T47D (cell line): Measurements from ENCODE around the gene CLRN3.
A peak's percentile ranks its signal among the peaks of the same experiment; 100 is the strongest.

Experiments
- DNase-seq, 2 experiments: peaks; one replicate each; pipeline versions ENCODE4 v3.0.0 to v3.0.0-alpha.2; 2011 to 2012; ENCODE audit warnings: low read depth in 1 of 2, low spot score in 1 of 2
- JUND ChIP-seq: IDR thresholded peaks from 2 replicates; pipeline ENCODE4 v1.6.1; 2012; ENCODE audit warnings: low read depth
- in situ Hi-C: cut with HindIII; loops from 2 replicates; pipeline ENCODE4 v1.10.0; 2016; ENCODE audit warnings: low sequenced_read_pairs, low pct_unique_long_range_greater_than_20kb

The CLRN3 gene

DNA sequence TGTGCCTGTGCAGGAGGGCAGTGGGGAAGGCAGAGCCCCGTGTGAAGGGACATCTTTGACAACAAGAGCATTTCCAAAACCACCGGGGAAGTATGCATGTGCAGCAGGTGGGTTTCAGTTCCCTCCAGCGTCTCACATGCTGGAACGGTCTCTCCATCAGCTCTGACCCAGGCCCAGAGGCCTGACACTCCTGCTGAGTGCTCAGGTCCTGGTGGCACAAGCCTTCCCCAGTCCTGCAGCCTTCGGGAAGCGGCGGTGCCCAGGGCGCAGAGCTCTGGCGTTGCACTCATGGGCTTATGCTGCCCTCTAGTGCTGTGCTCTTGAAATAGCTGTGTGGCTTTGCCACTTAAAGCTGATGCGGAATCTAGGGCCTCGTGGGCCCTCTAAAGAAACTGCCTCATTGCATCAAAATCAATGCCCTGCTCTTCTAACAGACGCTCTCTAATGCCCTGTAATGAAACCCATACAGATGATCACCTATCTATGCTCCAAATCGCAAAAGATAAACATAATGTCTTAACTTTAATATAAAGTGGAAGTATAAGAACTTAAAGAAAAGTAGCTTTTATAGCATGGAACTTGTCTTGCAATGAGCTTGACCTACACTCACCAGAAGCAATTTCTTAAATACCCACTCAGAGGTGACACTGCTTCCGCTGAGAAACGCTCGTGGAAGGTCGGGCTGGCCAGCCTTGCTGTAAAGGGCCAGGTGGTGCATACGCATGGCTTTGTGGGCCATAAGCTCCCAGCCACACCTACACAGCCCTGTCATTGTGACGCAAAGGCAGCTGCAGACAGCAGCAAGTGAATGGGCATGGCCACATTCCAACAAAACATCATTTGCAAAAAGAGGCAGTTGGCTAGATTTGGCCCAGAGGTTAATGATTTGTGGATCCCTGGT lies 38.6 kb downstream of the CLRN3 start:
- peak; percentile 73 to 76 for DNase-seq
- TF ChIP-seq JUND, result no peak
- in situ Hi-C loops, result no loop called here

DNA sequence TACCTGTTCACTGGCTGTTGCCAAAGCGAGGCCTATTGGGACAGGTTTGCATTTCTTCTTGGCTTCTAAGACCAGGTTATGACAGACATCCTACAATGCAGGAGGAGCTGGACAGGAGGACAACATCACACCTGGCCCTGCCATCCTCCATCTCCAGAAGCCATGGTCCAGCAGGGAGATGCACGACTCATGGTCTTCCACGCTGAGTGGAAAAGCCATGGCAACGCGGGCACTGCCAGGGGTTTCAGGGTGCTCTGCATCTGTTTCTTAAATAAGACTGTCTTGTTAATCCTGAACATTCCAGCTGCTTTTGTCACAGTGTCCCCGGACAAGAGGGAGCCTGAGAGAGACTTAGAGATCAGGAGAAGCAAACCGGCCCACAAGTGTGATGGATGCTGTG lies 40.3 kb downstream of the CLRN3 start:
- TF ChIP-seq JUND, result no peak
- DNase-seq, result no peak
- in situ Hi-C loops, result no loop called here

DNA sequence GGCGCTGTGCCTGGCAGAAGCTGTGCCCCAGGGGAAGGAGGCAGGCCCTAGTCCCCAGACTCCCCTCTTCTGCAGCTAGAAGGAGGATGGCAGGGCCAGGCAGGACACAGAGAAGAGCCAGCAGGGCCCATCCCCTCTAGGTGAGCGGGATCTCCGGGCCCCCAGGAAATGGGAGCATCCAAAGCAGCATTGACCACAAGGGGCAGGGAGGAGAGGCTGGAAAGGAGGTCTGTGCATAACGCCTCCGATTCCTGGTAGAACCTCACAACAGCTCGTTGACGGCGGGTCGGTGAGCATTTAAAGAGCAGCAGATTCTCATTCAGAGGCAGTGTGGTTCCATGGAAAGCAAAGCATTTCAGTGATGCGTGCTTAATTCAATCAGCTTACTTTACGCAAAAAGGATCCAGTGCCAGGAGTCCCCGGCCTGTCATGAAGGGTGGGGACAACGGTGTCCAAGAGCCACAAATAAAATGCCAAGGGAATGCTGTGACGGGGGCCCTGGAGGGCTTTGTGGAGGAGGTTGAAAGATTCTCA lies 41.0 kb downstream of the CLRN3 start:
- no peak for TF ChIP-seq JUND
- no peak for DNase-seq
- in situ Hi-C loops, result no loop called here

DNA sequence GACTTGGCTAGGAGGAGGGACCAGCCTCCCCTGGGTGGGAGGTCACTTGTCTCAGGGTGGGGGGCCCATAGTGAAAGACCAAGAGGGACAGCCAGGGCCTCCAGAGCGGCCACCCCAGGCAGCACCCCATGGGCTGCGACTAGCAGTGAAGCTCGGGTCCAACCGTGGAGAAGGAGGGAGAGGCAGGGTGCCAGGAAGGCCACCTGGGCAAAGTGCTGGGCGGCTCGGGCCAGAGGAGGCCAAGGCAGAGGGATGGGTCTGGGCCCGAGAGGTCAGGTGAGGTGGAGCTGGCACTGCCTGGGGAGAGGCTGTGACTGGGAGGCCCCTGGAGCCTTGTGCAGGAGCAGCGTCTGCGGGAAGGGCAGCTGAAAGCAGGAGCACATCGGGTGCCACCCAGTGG lies 41.8 kb downstream of the CLRN3 start:
- TF ChIP-seq JUND, result no peak
- DNase-seq, result no peak
- in situ Hi-C loops, result no loop called here

DNA sequence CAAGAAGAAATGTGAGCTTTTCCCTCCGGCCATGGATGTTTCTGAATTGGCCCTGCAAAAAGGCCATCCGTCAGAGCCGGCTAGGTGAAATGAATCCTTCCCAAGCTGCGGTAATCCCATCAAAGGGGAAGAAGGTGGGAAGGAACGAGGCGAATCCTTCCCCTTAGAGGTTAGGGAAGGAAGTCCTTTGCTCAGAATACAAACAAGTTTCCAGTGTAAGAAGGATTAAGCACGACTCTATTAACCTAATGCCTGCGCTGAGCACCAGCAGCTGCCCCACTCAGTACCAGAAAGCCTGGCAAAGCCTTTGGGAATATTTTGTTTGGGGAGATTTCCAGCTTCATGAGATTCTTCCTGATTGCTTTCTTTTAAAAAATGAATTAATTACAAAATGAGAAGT lies 42.8 kb downstream of the CLRN3 start:
- no peak for TF ChIP-seq JUND
- in situ Hi-C loops, result no loop called here
- DNase-seq, result no peak

DNA sequence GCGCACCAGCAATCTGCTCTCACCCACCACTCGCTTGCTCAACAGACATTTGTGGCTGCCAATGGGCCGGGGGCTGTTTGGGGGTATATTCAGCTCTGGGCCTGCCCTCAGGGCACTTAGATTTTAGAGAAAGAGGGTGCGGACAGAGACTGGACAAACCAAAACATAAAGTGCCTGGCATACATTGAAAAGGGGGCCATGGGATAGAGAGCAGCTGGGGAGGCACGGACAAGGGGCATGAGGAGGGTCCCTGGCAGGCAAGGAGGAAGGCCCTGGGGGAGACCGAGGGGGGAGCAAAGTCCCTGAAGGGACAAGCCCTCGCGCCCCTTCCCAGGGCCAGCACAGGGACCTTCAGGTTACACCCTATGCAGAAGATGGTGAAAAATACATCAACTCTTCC lies 43.5 kb downstream of the CLRN3 start:
- no peak for TF ChIP-seq JUND
- in situ Hi-C loops, result no loop called here
- no peak for DNase-seq

DNA sequence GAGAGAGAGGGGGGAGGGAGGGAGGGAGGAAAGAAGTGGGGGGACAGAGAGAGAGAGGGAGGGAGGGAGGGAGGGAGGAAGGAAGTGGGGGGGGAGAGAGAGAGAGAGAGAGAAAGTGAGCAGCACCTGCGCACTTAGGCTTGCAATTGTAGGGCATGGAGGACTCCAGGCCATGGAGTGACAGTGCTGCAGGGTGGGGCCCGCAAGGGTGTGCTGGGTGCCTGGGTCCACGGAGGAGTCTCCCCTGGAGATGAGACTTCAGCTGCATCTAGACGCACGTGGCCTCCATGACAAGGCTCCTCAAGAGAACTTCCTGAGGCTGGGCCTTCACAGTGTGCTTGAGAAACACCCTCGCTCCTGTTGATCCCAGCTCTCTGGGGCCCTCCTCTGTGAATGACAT lies 44.5 kb downstream of the CLRN3 start:
- in situ Hi-C loops, result no loop called here
- TF ChIP-seq JUND, result no peak
- DNase-seq, result no peak

DNA sequence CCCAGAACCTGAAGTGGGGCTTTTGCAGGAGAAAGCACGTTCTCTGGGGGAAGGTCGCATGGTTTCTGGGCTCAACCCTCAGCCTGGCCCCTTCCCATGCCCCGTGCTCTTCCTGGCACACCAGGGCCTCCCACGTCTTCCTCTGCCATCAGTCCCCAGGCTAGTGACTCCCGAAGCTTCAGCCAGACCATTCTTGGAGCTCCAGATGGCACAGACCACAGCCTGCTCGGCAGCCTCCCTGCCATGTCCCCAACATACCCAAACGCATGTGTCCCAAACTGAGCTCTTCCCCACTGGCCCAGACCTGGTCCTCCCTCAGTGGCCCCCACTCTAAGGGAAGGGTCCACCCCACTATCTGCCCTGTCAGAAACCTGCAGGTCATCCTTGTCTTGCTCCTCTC lies 47.0 kb downstream of the CLRN3 start:
- TF ChIP-seq JUND, result no peak
- DNase-seq, result no peak
- in situ Hi-C loops, result no loop called here

DNA sequence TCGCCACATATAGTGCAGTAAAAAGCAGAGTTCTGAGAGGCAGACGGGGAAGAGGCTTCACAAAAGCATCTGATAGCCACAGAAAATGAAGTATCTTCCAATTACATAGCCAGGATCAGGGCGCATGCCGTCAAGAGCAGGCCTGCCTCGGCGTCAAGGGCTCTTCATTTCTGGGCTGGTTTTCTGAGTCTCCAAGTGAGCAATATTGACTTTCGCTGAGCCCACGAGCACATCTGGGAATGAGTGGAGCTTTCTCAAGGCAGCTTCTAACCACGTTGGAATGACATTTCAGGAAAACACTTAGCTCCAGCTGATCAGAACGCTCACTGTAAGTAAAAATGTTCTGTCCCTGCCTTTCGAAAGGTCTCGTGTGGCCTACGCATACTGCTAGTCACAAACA lies 51.9 kb downstream of the CLRN3 start:
- DNase-seq, result no peak
- TF ChIP-seq JUND, result no peak
- in situ Hi-C loops, result no loop called here

DNA sequence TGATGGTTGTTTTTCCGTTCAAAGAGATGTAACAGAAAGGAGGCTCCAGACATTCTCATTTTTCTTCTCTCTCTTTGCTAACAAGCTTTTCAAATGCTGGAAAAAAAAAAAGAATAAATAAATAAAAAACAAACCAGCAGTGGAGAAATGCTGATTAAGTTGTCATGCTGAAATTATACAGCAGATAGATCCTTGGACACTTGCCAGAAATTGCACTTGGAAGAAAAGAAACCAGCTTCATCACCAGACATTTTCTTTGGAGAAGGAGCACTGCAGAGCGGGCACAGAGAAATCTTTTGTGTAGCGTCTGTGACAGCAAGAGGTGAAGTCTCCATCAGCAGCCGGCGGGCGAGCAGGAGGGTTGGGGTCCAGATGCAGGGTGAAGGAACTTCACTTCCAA lies 55.8 kb downstream of the CLRN3 start:
- TF ChIP-seq JUND, result no peak
- no peak for DNase-seq
- in situ Hi-C loops, result no loop called here

DNA sequence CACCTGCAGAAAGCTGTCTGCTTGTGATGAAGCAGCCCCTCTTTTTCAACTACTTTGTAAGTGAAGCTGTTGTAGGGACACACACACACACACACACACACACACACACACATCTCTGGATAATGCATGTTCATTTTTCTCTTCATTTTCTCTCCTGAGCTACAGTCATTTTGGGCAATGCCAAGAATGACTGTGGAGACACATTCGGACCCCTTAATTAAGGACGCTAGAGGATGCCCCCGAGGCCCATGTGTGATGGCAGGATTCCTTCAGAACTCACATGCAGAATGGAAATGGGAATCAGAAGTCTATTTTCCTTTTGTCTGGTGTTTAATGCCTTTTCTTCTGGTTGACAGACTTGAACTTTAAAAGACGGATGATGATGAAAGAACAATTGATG lies 56.6 kb downstream of the CLRN3 start:
- no peak for DNase-seq
- no peak for TF ChIP-seq JUND
- in situ Hi-C loops, result no loop called here

DNA sequence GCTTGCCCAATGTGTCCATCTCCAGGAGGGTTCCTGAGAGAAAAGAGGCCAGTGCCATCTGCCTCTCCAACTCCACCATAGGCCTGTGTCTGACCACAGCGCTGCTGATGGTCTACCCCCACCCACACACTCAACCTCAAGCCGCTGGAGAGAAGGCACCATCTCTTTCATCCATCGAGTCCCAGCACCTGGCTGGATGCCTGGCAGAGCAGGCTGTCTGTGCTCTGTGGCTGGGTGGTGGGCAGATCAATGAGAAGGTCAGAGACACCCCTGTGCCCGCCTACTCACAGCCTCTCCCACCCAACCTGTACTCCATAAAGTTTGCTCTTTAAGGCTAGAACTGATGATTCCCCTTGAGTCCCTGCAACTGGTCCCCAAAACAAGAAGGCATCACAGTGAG lies 58.0 kb downstream of the CLRN3 start:
- TF ChIP-seq JUND, result no peak
- no peak for DNase-seq
- in situ Hi-C loops, result no loop called here

DNA sequence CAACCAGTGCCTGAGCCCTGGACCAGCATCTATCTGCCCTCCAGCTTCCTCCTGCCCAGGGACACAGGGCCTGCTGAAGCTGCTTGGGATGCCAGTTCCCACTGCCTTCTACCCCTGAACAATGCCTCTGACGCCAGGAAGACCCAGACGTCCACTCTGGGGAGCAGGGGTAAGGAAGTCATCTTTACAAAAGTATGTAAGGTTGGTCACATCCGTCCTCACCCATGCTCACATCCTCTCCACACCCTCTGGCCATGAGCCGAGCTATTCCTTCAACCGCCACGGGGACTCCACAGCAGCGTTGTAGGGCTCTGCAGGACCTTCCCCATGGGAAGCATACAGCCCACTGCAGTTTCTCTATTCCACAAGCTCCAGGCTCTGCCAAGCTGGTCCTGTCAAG lies 58.5 kb downstream of the CLRN3 start:
- no peak for DNase-seq
- TF ChIP-seq JUND, result no peak
- in situ Hi-C loops, result no loop called here

DNA sequence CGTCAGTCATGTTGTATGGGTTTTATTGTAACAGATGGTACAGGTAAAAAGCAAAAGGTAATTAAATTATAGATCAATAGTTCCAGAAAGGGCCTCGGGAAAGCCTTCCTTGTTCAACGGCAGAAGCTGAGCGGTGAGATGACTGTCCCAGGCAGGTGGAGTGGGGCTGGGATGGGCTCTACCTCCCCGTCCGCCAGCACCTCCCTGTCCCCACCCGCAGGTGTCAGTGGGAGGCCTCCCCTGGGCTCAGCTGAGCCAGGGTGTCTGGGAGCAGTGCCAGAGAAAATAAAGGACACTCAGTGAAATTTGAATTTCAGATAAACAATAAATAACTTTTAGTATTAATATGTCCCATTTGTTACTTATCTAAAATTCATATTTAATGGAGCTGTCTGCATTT lies 58.9 kb downstream of the CLRN3 start:
- no peak for DNase-seq
- no peak for TF ChIP-seq JUND
- in situ Hi-C loops, result no loop called here
